H9 (cell line): Measurements from ENCODE around the gene TK2. TPM values are rescaled to one million over a fixed set of nuclear protein-coding genes. Genes with fewer than 3 reads are reported as not detected.

ENCODE experiments used
- DNase-seq: peaks from one replicate; pipeline ENCODE4 v3.0.0-alpha.2; 2017
- H2AFZ ChIP-seq: one replicate; pipeline ENCODE4 v1.6.1; 2013; ENCODE audit warnings: mild to moderate bottlenecking, low read length, control low read depth, moderate library complexity
- H2AK5ac ChIP-seq: 2 replicates; pipeline ENCODE4 v1.6.1; 2013; ENCODE audit warnings: low read length, control low read depth, mixed read lengths; ENCODE audit not compliant: insufficient read length
- H2BK120ac ChIP-seq: one replicate; pipeline ENCODE4 v1.6.1; 2013; ENCODE audit warnings: low read depth, mild to moderate bottlenecking, low read length, control low read depth, inconsistent platforms; ENCODE audit not compliant: poor library complexity, severe bottlenecking
- H2BK12ac ChIP-seq: 2 replicates; pipeline ENCODE4 v1.6.1; 2013; ENCODE audit warnings: low read length, control low read depth, mixed read lengths, low read depth; ENCODE audit not compliant: insufficient read length
- H2BK15ac ChIP-seq: 2 replicates; pipeline ENCODE4 v1.6.1; 2013; ENCODE audit warnings: low read depth, low read length, control low read depth
- H2BK20ac ChIP-seq: one replicate; pipeline ENCODE4 v1.6.1; 2013; ENCODE audit warnings: low read depth, mild to moderate bottlenecking, low read length, control low read depth, inconsistent platforms; ENCODE audit not compliant: poor library complexity, severe bottlenecking
- H2BK5ac ChIP-seq: 2 replicates; pipeline ENCODE4 v1.6.1; 2013; ENCODE audit warnings: low read length, control low read depth, mixed read lengths; ENCODE audit not compliant: insufficient read length
- H3K14ac ChIP-seq: 2 replicates; pipeline ENCODE4 v1.6.1; 2013; ENCODE audit warnings: low read length, control low read depth; ENCODE audit not compliant: insufficient read depth
- H3K18ac ChIP-seq: 2 replicates; pipeline ENCODE4 v1.6.1; 2013; ENCODE audit warnings: low read depth, mild to moderate bottlenecking, mixed read lengths, low read length, control low read depth; ENCODE audit not compliant: insufficient read length
- H3K23ac ChIP-seq: 2 replicates; pipeline ENCODE4 v1.6.1; 2013; ENCODE audit warnings: low read length, control low read depth, mixed read lengths, low read depth; ENCODE audit not compliant: insufficient read length
- H3K23me2 ChIP-seq: 2 replicates; pipeline ENCODE4 v1.6.1; 2013; ENCODE audit warnings: low read depth, mild to moderate bottlenecking, mixed read lengths, low read length, control low read depth; ENCODE audit not compliant: insufficient read length, poor library complexity, severe bottlenecking
- H3K27ac ChIP-seq: 2 replicates; pipeline ENCODE4 v1.5.1; 2013; ENCODE audit warnings: low read length, control low read depth, mixed read lengths, low read depth; ENCODE audit not compliant: insufficient read length
- H3K27me3 ChIP-seq: 2 replicates; pipeline ENCODE4 v1.6.1; 2013; ENCODE audit warnings: low read length, control low read depth, inconsistent platforms; ENCODE audit not compliant: insufficient read depth
- H3K4ac ChIP-seq: 2 replicates; pipeline ENCODE4 v1.6.1; 2013; ENCODE audit warnings: low read depth, mild to moderate bottlenecking, control low read depth, inconsistent platforms, low read length, moderate library complexity
- H3K4me1 ChIP-seq: 2 replicates; pipeline ENCODE4 v1.6.1; 2013; ENCODE audit warnings: low read length, control low read depth, inconsistent platforms; ENCODE audit not compliant: insufficient read depth
- H3K4me2 ChIP-seq: 2 replicates; pipeline ENCODE4 v1.6.1; 2013; ENCODE audit warnings: low read length, control low read depth, mixed read lengths; ENCODE audit not compliant: insufficient read length, insufficient read depth
- H3K56ac ChIP-seq: 2 replicates; pipeline ENCODE4 v1.6.1; 2013; ENCODE audit warnings: low read depth, mild to moderate bottlenecking, mixed read lengths, low read length, control low read depth; ENCODE audit not compliant: insufficient read length
- H3K79me1 ChIP-seq: 2 replicates; pipeline ENCODE4 v1.6.1; 2013; ENCODE audit warnings: low read depth, mild to moderate bottlenecking, moderate library complexity, low read length, control low read depth, inconsistent platforms; ENCODE audit not compliant: insufficient read depth, poor library complexity, severe bottlenecking
- H3K79me2 ChIP-seq: 2 replicates; pipeline ENCODE4 v1.6.1; 2013; ENCODE audit warnings: low read length, control low read depth, inconsistent platforms; ENCODE audit not compliant: insufficient read depth
- H3K9ac ChIP-seq: 2 replicates; pipeline ENCODE4 v1.6.1; 2013; ENCODE audit warnings: low read length, control low read depth, mixed read lengths; ENCODE audit not compliant: insufficient read length; ENCODE audit errors: extremely low read depth
- H3K9me3 ChIP-seq: one replicate; pipeline ENCODE4 v1.6.1; 2013; ENCODE audit warnings: low read depth, low read length, inconsistent platforms; ENCODE audit not compliant: control insufficient read depth
- H3T11ph ChIP-seq: one replicate; pipeline ENCODE4 v1.6.1; 2013; ENCODE audit warnings: mild to moderate bottlenecking, low read length, control low read depth, inconsistent platforms
- H4K20me1 ChIP-seq: one replicate; pipeline ENCODE4 v1.6.1; 2013; ENCODE audit not compliant: control insufficient read depth, insufficient read length, insufficient read depth
- H4K5ac ChIP-seq: 2 replicates; pipeline ENCODE4 v1.6.1; 2013; ENCODE audit warnings: low read depth, mild to moderate bottlenecking, mixed read lengths, low read length, control low read depth; ENCODE audit not compliant: insufficient read length
- H4K8ac ChIP-seq: replicated peaks from 2 replicates; pipeline ENCODE4 v1.6.1; 2013; ENCODE audit warnings: low read length, control low read depth, mixed read lengths, low read depth; ENCODE audit not compliant: insufficient read length
- H4K91ac ChIP-seq: 2 replicates; pipeline ENCODE4 v1.6.1; 2013; ENCODE audit warnings: low read depth, mild to moderate bottlenecking, moderate library complexity, mixed read lengths, low read length, control low read depth; ENCODE audit not compliant: insufficient read length
- H3K27ac Mint-ChIP-seq, 3 experiments: 2 replicates in 2 of 3; 3 replicates in 1 of 3; pipeline ENCODE4 v1.8.0; 2020 to 2021; ENCODE audit warnings: mixed read lengths in 3 of 3, mild to moderate bottlenecking in 1 of 3, moderate library complexity in 1 of 3
- H3K27me3 Mint-ChIP-seq: 2 replicates; pipeline ENCODE4 v1.8.0; 2021; ENCODE audit warnings: low read depth, mild to moderate bottlenecking, moderate library complexity, mixed read lengths
- H3K36me3 Mint-ChIP-seq, 3 experiments: 2 replicates in 2 of 3; 3 replicates in 1 of 3; pipeline ENCODE4 v1.8.0; 2020 to 2021; ENCODE audit warnings: low read depth in 3 of 3, mixed read lengths in 3 of 3; ENCODE audit not compliant: insufficient read depth in 1 of 3
- H3K4me1 Mint-ChIP-seq, 2 experiments: 2 replicates each; pipeline ENCODE4 v1.8.0; 2020; ENCODE audit warnings: mixed read lengths in 2 of 2
- H3K4me3 Mint-ChIP-seq, 2 experiments: 2 replicates in 1 of 2; 3 replicates in 1 of 2; pipeline ENCODE4 v1.8.0; 2020 to 2021; ENCODE audit warnings: mild to moderate bottlenecking in 2 of 2, mixed read lengths in 2 of 2, moderate library complexity in 1 of 2
- H3K9me3 Mint-ChIP-seq, 2 experiments: 2 replicates in 1 of 2; 3 replicates in 1 of 2; pipeline ENCODE4 v1.8.0; 2020; ENCODE audit warnings: mild to moderate bottlenecking in 2 of 2, mixed read lengths in 2 of 2, moderate library complexity in 1 of 2
- CTCF ChIP-seq: fragments of 200-600 bp; sonication (generic); conservative IDR thresholded peaks from 3 replicates; pipeline ENCODE4 v1.8.0; 2021; ENCODE audit warnings: antibody characterized with exemption, mild to moderate bottlenecking
- WGBS: extraction: QIAGEN DNeasy Blood & Tissue Kit; methylation state at CpG from one replicate; pipeline ENCODE4 v1.1.7; 2013; ENCODE audit warnings: missing lambda C conversion rate, low lambda C conversion rate, mixed read lengths; ENCODE audit not compliant: insufficient read length; ENCODE audit errors: extremely low coverage; 5-methylcytosine and 5-hydroxymethylcytosine counted together
- total RNA-seq: library from RNA; stranded (reverse); gene quantifications from 2 replicates; pipeline ENCODE4 v1.2.1, GENCODE V29; 2021

The TK2 gene
- total RNA-seq, 1 experiment from 2014 or later = 5.2 TPM

GRCh38 chr16:66495440-66495839, 54.5 kb downstream of the TK2 start:
- H3K27ac Mint-ChIP-seq = no peak overlapping the region

More at GRCh38 chr16:66495440-66495839, 54.5 kb downstream of the TK2 start:
- no peak overlapping the region for H3K4me3 Mint-ChIP-seq
- Histone ChIP-seq H3K27ac (no peak overlapping the region), H3K9ac (no peak overlapping the region), H3K4me2 (no peak overlapping the region), H3K23ac (no peak overlapping the region), H3K27me3 (no peaks in the 10 kb centered on the region), H2BK12ac (no peak overlapping the region), H3K23me2 (no peaks in the 10 kb centered on the region), H2AK5ac (no peak overlapping the region), H3K18ac (no peak overlapping the region), H2BK5ac (no peak overlapping the region), H3K79me2 (no peaks in the 10 kb centered on the region), H2BK15ac (no peak overlapping the region), H3K56ac (no peak overlapping the region), H4K20me1 (no peaks in the 10 kb centered on the region), H3K79me1 (no peaks in the 10 kb centered on the region), H3K4me1 (no peaks in the 10 kb centered on the region), H3K14ac (no peak overlapping the region; the same call in 1 of the 2 replicates), H2BK120ac (no peak overlapping the region), H3T11ph (no peak overlapping the region), H4K5ac (no peak overlapping the region), H3K9me3 (no peaks in the 10 kb centered on the region), H2AFZ (no peak overlapping the region), H4K8ac (no peak overlapping the region), H2BK20ac (no peak overlapping the region), H3K4ac (no peak overlapping the region), H4K91ac (no peak overlapping the region)
- WGBS = 100% methylated on average over 1 of the region's 2 CpGs
- DNase-seq = no peak
- peaks cover 29% of the 10 kb centered on the region for H3K27me3 Mint-ChIP-seq
- peaks cover 10 to 17% of the 10 kb centered on the region in 2 experiments for H3K9me3 Mint-ChIP-seq
- peaks cover 2 to 3% of the 10 kb centered on the region in 2 experiments for H3K4me1 Mint-ChIP-seq
- no peak for TF ChIP-seq CTCF
- H3K36me3 Mint-ChIP-seq = peaks cover 3 to 8% (median 7%) of the 10 kb centered on the region in 3 experiments; a peak in 4 of 7 replicates
